ENCODE data around the gene ATG4A.

The ATG4A gene

GRCh38 chrX:108156934-108157466 is 65.4 kb downstream of the ATG4A start:
- Histone ChIP-seq H3K36me3 (ENCODE audit: insufficient read depth, low read length) (no peaks in the 10 kb centered on the region), H3K27me3 (ENCODE audit: control insufficient read depth in 1 of 2, insufficient read depth in 2 of 2, low read length in 2 of 2) (peaks cover 0 to 10% of the 10 kb centered on the region in 2 donors), H3K4me1 (ENCODE audit: insufficient read depth, low read length) (no peaks in the 10 kb centered on the region), H3K9ac (ENCODE audit: low read length) (no peak overlapping the region), H3K27ac (ENCODE audit: low read depth, low read length) (no peak overlapping the region), H3K9me3 (ENCODE audit: low read length) (no peaks in the 10 kb centered on the region), H3K4me3 (ENCODE audit: low read depth in 1 of 2, low read length in 2 of 2) (no peak overlapping the region)

GRCh38 chrX:108157628-108158027 is 66.0 kb downstream of the ATG4A start:
- H3K4me1 ChIP-seq (ENCODE audit: insufficient read depth, low read length) = no peaks in the 10 kb centered on the region
- H3K9me3 ChIP-seq (ENCODE audit: low read length) = no peaks in the 10 kb centered on the region
- no peak overlapping the region for H3K27ac ChIP-seq (ENCODE audit: low read depth, low read length)
- H3K27me3 ChIP-seq (ENCODE audit: control insufficient read depth in 1 of 2, insufficient read depth in 2 of 2, low read length in 2 of 2) = peaks cover 3 to 10% of the 10 kb centered on the region in 2 donors
- H3K9ac ChIP-seq (ENCODE audit: low read length) = no peak overlapping the region
- no peaks in the 10 kb centered on the region for H3K36me3 ChIP-seq (ENCODE audit: insufficient read depth, low read length)
- H3K4me3 ChIP-seq (ENCODE audit: low read depth in 1 of 2, low read length in 2 of 2) = no peak overlapping the region

- no peak overlapping the region for H3K27ac ChIP-seq (ENCODE audit: low read depth, low read length)
- peaks cover 5 to 10% of the 10 kb centered on the region in 2 donors for H3K27me3 ChIP-seq (ENCODE audit: control insufficient read depth in 1 of 2, insufficient read depth in 2 of 2, low read length in 2 of 2)
- no peak overlapping the region for H3K4me3 ChIP-seq (ENCODE audit: low read depth in 1 of 2, low read length in 2 of 2)
- no peaks in the 10 kb centered on the region for H3K36me3 ChIP-seq (ENCODE audit: insufficient read depth, low read length)
- H3K9me3 ChIP-seq (ENCODE audit: low read length) = no peaks in the 10 kb centered on the region
- no peaks in the 10 kb centered on the region for H3K4me1 ChIP-seq (ENCODE audit: insufficient read depth, low read length)
- H3K9ac ChIP-seq (ENCODE audit: low read length) = no peak overlapping the region
These were observed 67.6 kb downstream of the ATG4A start for GRCh38 chrX:108159028-108159670.

GRCh38 chrX:108160309-108160708 is 68.7 kb downstream of the ATG4A start:
- H3K27me3 ChIP-seq (ENCODE audit: control insufficient read depth in 1 of 2, insufficient read depth in 2 of 2, low read length in 2 of 2) = peaks cover 5 to 10% of the 10 kb centered on the region in 2 donors
- no peak overlapping the region for H3K4me3 ChIP-seq (ENCODE audit: low read depth in 1 of 2, low read length in 2 of 2)
- no peak overlapping the region for H3K9ac ChIP-seq (ENCODE audit: low read length)
- no peaks in the 10 kb centered on the region for H3K36me3 ChIP-seq (ENCODE audit: insufficient read depth, low read length)
- H3K27ac ChIP-seq (ENCODE audit: low read depth, low read length) = no peak overlapping the region
- no peaks in the 10 kb centered on the region for H3K9me3 ChIP-seq (ENCODE audit: low read length)
- H3K4me1 ChIP-seq (ENCODE audit: insufficient read depth, low read length) = no peaks in the 10 kb centered on the region

GRCh38 chrX:108162265-108162664 is 70.7 kb downstream of the ATG4A start:
- Histone ChIP-seq H3K9ac (ENCODE audit: low read length) (no peak overlapping the region), H3K9me3 (ENCODE audit: low read length) (no peaks in the 10 kb centered on the region), H3K27ac (ENCODE audit: low read depth, low read length) (no peak overlapping the region), H3K4me1 (ENCODE audit: insufficient read depth, low read length) (no peaks in the 10 kb centered on the region), H3K27me3 (ENCODE audit: control insufficient read depth in 1 of 2, insufficient read depth in 2 of 2, low read length in 2 of 2) (peaks cover 5 to 10% of the 10 kb centered on the region in 2 donors), H3K4me3 (ENCODE audit: low read depth in 1 of 2, low read length in 2 of 2) (no peak overlapping the region), H3K36me3 (ENCODE audit: insufficient read depth, low read length) (no peaks in the 10 kb centered on the region)

- Histone ChIP-seq H3K9ac (ENCODE audit: low read length) (no peak overlapping the region), H3K36me3 (ENCODE audit: insufficient read depth, low read length) (no peaks in the 10 kb centered on the region), H3K4me3 (ENCODE audit: low read depth in 1 of 2, low read length in 2 of 2) (no peak overlapping the region), H3K9me3 (ENCODE audit: low read length) (no peaks in the 10 kb centered on the region), H3K27me3 (ENCODE audit: control insufficient read depth in 1 of 2, insufficient read depth in 2 of 2, low read length in 2 of 2) (peaks cover 5 to 10% of the 10 kb centered on the region in 2 donors), H3K4me1 (ENCODE audit: insufficient read depth, low read length) (no peaks in the 10 kb centered on the region), H3K27ac (ENCODE audit: low read depth, low read length) (no peak overlapping the region)
These were observed 71.9 kb downstream of the ATG4A start for GRCh38 chrX:108163333-108164082.

- Histone ChIP-seq H3K9ac (ENCODE audit: low read length) (no peak overlapping the region), H3K36me3 (ENCODE audit: insufficient read depth, low read length) (no peaks in the 10 kb centered on the region), H3K4me1 (ENCODE audit: insufficient read depth, low read length) (no peaks in the 10 kb centered on the region), H3K4me3 (ENCODE audit: low read depth in 1 of 2, low read length in 2 of 2) (no peak overlapping the region), H3K27me3 (ENCODE audit: control insufficient read depth in 1 of 2, insufficient read depth in 2 of 2, low read length in 2 of 2) (peaks cover 0 to 5% of the 10 kb centered on the region in 2 donors), H3K9me3 (ENCODE audit: low read length) (no peaks in the 10 kb centered on the region), H3K27ac (ENCODE audit: low read depth, low read length) (no peak overlapping the region)
These were observed 74.0 kb downstream of the ATG4A start for GRCh38 chrX:108165383-108166111.

- Histone ChIP-seq H3K4me3 (ENCODE audit: low read depth in 1 of 2, low read length in 2 of 2) (no peak overlapping the region), H3K27ac (ENCODE audit: low read depth, low read length) (no peak overlapping the region), H3K36me3 (ENCODE audit: insufficient read depth, low read length) (no peaks in the 10 kb centered on the region), H3K9ac (ENCODE audit: low read length) (no peak overlapping the region), H3K9me3 (ENCODE audit: low read length) (no peaks in the 10 kb centered on the region), H3K4me1 (ENCODE audit: insufficient read depth, low read length) (no peaks in the 10 kb centered on the region), H3K27me3 (ENCODE audit: control insufficient read depth in 1 of 2, insufficient read depth in 2 of 2, low read length in 2 of 2) (peaks cover 0 to 5% of the 10 kb centered on the region in 2 donors)
These were observed 75.8 kb downstream of the ATG4A start for GRCh38 chrX:108167211-108167872.

- no peaks in the 10 kb centered on the region for H3K9me3 ChIP-seq (ENCODE audit: low read length)
- H3K4me1 ChIP-seq (ENCODE audit: insufficient read depth, low read length) = no peaks in the 10 kb centered on the region
- H3K27me3 ChIP-seq (ENCODE audit: control insufficient read depth in 1 of 2, insufficient read depth in 2 of 2, low read length in 2 of 2) = no peaks in the 10 kb centered on the region
- no peak overlapping the region for H3K9ac ChIP-seq (ENCODE audit: low read length)
- no peaks in the 10 kb centered on the region for H3K36me3 ChIP-seq (ENCODE audit: insufficient read depth, low read length)
- no peak overlapping the region for H3K27ac ChIP-seq (ENCODE audit: low read depth, low read length)
- no peak overlapping the region for H3K4me3 ChIP-seq (ENCODE audit: low read depth in 1 of 2, low read length in 2 of 2)
These were observed 77.6 kb downstream of the ATG4A start for GRCh38 chrX:108168961-108169740.

- H3K36me3 ChIP-seq (ENCODE audit: insufficient read depth, low read length) = no peaks in the 10 kb centered on the region
- H3K9me3 ChIP-seq (ENCODE audit: low read length) = no peaks in the 10 kb centered on the region
- H3K27ac ChIP-seq (ENCODE audit: low read depth, low read length) = no peak overlapping the region
- no peaks in the 10 kb centered on the region for H3K4me1 ChIP-seq (ENCODE audit: insufficient read depth, low read length)
- no peaks in the 10 kb centered on the region for H3K27me3 ChIP-seq (ENCODE audit: control insufficient read depth in 1 of 2, insufficient read depth in 2 of 2, low read length in 2 of 2)
- H3K9ac ChIP-seq (ENCODE audit: low read length) = no peak overlapping the region
- H3K4me3 ChIP-seq (ENCODE audit: low read depth in 1 of 2, low read length in 2 of 2) = no peak overlapping the region
These were observed 78.2 kb downstream of the ATG4A start for GRCh38 chrX:108169768-108170167.
